Vagina (tissue), 2 donors: Measurements from ENCODE around the gene RHBDD1. TPM values are rescaled to one million over a fixed set of nuclear protein-coding genes. Genes with fewer than 3 reads are reported as not detected.

Experiments
- DNase-seq, 2 donors: peaks; one replicate each; pipeline ENCODE4 v3.0.0-alpha.2; 2017; ENCODE audit errors: extremely low spot score in 2 of 2
- H3K27ac ChIP-seq: fragments of 200-600 bp; sonication (generic); one replicate; pipeline ENCODE4 v1.5.1; 2019
- H3K27me3 ChIP-seq: fragments of 200-600 bp; sonication (generic); one replicate; pipeline ENCODE4 v1.5.1; 2019
- H3K36me3 ChIP-seq, 2 donors: fragments of 200-600 bp; sonication (generic); one replicate each; pipeline ENCODE4 v1.5.1; 2017 to 2019
- H3K4me1 ChIP-seq: fragments of 200-600 bp; sonication (generic); one replicate; pipeline ENCODE4 v1.5.1; 2019
- H3K4me3 ChIP-seq, 2 donors: fragments of 200-600 bp; sonication (generic); 1 replicate in 1 of 2; 2 replicates in 1 of 2; pipeline ENCODE4 v1.5.1; 2016 to 2019
- H3K9me3 ChIP-seq: fragments of 200-600 bp; sonication (generic); one replicate; pipeline ENCODE4 v1.5.1; 2019
- POLR2A ChIP-seq, 2 donors: fragments of 450-650 bp; IDR thresholded peaks; one replicate each; pipeline ENCODE4 v1.6.1; 2017; ENCODE audit warnings: antibody characterized with exemption in 2 of 2, mild to moderate bottlenecking in 2 of 2, moderate library complexity in 2 of 2
- POLR2AphosphoS5 ChIP-seq, 2 donors: sonication (generic); formaldehyde crosslinking; IDR thresholded peaks; one replicate each; pipeline ENCODE4 v1.9.0; 2017; ENCODE audit warnings: antibody characterized with exemption in 2 of 2, mild to moderate bottlenecking in 2 of 2, low read depth in 1 of 2; ENCODE audit not compliant: insufficient read depth in 1 of 2
- intact Hi-C: fragments of 100-400 bp; cut with DNase I; formaldehyde crosslinking; loops from one replicate; pipeline ENCODE4 v1.15.1; 2023
- total RNA-seq: library from RNA; depleted of rRNA; stranded (reverse); fragments of >200 nt; gene quantifications from one replicate; pipeline ENCODE4 v1.2.3, GENCODE V29; 2016
- TF ChIP-seq, protein P1 (sequence below), 3 experiments: fragments of 450-650 bp in 2 of 3; fragments of 200-600 bp in 1 of 3; sonication (generic) in 1 of 3; IDR thresholded peaks; one replicate each; pipeline ENCODE4 v1.5.1; 2017 to 2019; ENCODE audit warnings: antibody characterized with exemption in 3 of 3, mild to moderate bottlenecking in 2 of 3, moderate library complexity in 2 of 3

Gene RHBDD1
- total RNA-seq, 1 donor from 2014 or later, result 27.3 TPM

DNA sequence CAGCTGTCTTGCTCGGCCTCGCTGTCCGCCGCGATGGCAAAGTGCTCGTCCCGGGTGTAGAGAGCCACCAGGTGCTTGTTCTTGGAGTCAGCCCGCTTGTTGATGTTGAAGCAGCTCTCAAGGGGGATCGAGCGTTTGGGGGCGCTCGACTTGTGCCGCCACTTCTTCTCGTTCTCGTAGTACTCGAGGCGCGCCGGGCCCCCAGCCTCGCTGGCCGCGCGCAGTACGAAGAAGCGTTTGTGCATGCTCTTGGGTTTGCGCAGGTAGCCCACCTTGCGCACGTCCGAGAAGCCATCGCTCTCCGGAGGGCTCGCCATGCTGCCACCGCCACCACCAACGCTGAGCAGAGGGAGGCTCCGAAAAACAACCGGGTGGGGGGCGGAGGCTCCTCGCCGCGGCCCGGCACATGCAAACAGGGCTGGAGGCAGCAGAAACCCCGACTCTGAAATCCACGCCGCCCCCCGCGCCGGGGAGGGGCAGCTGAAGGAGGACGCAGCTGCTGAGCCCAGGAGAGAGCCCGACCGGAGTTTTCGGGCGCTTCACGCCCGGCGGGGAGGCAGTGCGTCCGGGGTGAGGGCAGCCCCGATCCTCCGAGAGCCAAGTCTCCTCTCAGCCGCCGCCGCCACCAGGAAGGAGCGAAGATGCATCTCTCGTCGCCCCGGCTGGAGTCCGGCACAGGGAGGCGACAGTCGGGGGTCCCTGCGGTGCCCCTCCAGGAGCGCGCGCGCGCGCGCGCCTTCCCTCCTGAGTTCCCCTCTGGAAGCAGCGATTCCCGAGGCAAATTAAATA, 37.2 kb upstream of the RHBDD1 start:
- H3K4me3 ChIP-seq, result peak overlapping the region; percentile 61 to 85
- H3K27me3 ChIP-seq, result no peaks in the 10 kb centered on the region
- DNase-seq, result peak in 1 of 2 donors; percentile 88
- H3K9me3 ChIP-seq, result no peaks in the 10 kb centered on the region
- intact Hi-C loops, result loop anchor here (10.0 kb wide), 3 partner anchors 54 to 904 kb away; no protein-coding TSS in a partner anchor
- no peaks in the 10 kb centered on the region for H3K36me3 ChIP-seq
- TF ChIP-seq, protein P1, sequence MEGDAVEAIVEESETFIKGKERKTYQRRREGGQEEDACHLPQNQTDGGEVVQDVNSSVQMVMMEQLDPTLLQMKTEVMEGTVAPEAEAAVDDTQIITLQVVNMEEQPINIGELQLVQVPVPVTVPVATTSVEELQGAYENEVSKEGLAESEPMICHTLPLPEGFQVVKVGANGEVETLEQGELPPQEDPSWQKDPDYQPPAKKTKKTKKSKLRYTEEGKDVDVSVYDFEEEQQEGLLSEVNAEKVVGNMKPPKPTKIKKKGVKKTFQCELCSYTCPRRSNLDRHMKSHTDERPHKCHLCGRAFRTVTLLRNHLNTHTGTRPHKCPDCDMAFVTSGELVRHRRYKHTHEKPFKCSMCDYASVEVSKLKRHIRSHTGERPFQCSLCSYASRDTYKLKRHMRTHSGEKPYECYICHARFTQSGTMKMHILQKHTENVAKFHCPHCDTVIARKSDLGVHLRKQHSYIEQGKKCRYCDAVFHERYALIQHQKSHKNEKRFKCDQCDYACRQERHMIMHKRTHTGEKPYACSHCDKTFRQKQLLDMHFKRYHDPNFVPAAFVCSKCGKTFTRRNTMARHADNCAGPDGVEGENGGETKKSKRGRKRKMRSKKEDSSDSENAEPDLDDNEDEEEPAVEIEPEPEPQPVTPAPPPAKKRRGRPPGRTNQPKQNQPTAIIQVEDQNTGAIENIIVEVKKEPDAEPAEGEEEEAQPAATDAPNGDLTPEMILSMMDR (IDR thresholded peaks at IDR 0.05), result peak in 1 of 3 experiments; percentile 35
- TF ChIP-seq POLR2AphosphoS5 (IDR thresholded peaks at IDR 0.05; ENCODE audit: insufficient read depth in 1 of 2, low read depth in 1 of 2) (peak in 1 of 2 donors; percentile 30), POLR2A (IDR thresholded peaks at IDR 0.05) (no peak)
- H3K4me1 ChIP-seq, result peaks cover 57% of the 10 kb centered on the region
- peak overlapping the region; percentile 95 for H3K27ac ChIP-seq

- peak in 1 of 2 donors; percentile 58 for TF ChIP-seq POLR2AphosphoS5 (IDR thresholded peaks at IDR 0.05; ENCODE audit: insufficient read depth in 1 of 2, low read depth in 1 of 2)
- peak in 1 of 2 donors; percentile 56 for TF ChIP-seq POLR2A (IDR thresholded peaks at IDR 0.05)
- TF ChIP-seq, protein P1 (IDR thresholded peaks at IDR 0.05), result no peak
- H3K27me3 ChIP-seq, result no peaks in the 10 kb centered on the region
- H3K36me3 ChIP-seq, result no peaks in the 10 kb centered on the region
- DNase-seq, result peak in 1 of 2 donors; percentile 88
- H3K27ac ChIP-seq, result peak within 1 kb of the TSS; percentile 95
- intact Hi-C loops, result loop anchor here (10.0 kb wide), 3 partner anchors 55 to 905 kb away; no protein-coding TSS in a partner anchor
- H3K4me1 ChIP-seq, result peaks cover 57% of the 10 kb centered on the region
- H3K9me3 ChIP-seq, result no peaks in the 10 kb centered on the region
- peak within 1 kb of the TSS; percentile 61 to 85 for H3K4me3 ChIP-seq
Measured at GRCh38 chr2:226799211-226799975, 36.5 kb upstream of the RHBDD1 start, which contains the start of gene IRS1. Gene IRS1, minus strand, starts transcription at chr2:226799820. Its CDS starts 1,082 bp downstream, at chr2:226798738.

GRCh38 chr2:226799976-226800940, 35.6 kb upstream of the RHBDD1 start:
- H3K4me3 ChIP-seq, result peak overlapping the region; percentile 61 to 85
- DNase-seq, result peak in 1 of 2 donors; percentile 88
- TF ChIP-seq, protein P1 (IDR thresholded peaks at IDR 0.05), result peak in 1 of 3 experiments; percentile 72
- no peak for TF ChIP-seq POLR2A (IDR thresholded peaks at IDR 0.05)
- no peak for TF ChIP-seq POLR2AphosphoS5 (IDR thresholded peaks at IDR 0.05; ENCODE audit: insufficient read depth in 1 of 2, low read depth in 1 of 2)
- peak overlapping the region; percentile 95 for H3K27ac ChIP-seq
- intact Hi-C loops, result loop anchor here (5.0 to 10.0 kb wide), 4 partner anchors 55 to 905 kb away; no protein-coding TSS in a partner anchor
- no peaks in the 10 kb centered on the region for H3K36me3 ChIP-seq
- no peaks in the 10 kb centered on the region for H3K27me3 ChIP-seq
- no peaks in the 10 kb centered on the region for H3K9me3 ChIP-seq
- H3K4me1 ChIP-seq, result peaks cover 50% of the 10 kb centered on the region

- Histone ChIP-seq H3K27ac (peak overlapping the region; percentile 95), H3K36me3 (no peaks in the 10 kb centered on the region), H3K9me3 (no peaks in the 10 kb centered on the region), H3K27me3 (no peaks in the 10 kb centered on the region), H3K4me1 (peaks cover 41% of the 10 kb centered on the region), H3K4me3 (peak overlapping the region; percentile 61 to 85)
- intact Hi-C loops, result loop anchor here (5.0 kb wide), 1 partner anchor 186 kb away; no protein-coding TSS in a partner anchor
- TF ChIP-seq POLR2A (IDR thresholded peaks at IDR 0.05) (peak in 1 of 2 donors; percentile 52), POLR2AphosphoS5 (IDR thresholded peaks at IDR 0.05; ENCODE audit: insufficient read depth in 1 of 2, low read depth in 1 of 2) (peak; percentile 43 to 89)
- TF ChIP-seq, protein P1 (IDR thresholded peaks at IDR 0.05), result no peak
- peak; percentile 89 to 96 for DNase-seq
Measured at GRCh38 chr2:226800941-226801784, 34.7 kb upstream of the RHBDD1 start.
